Small intestine (tissue), 7 donors: ENCODE results near the gene CLPTM1L. TPM values are rescaled to one million over a fixed set of nuclear protein-coding genes. Genes with fewer than 3 reads are reported as not detected.
A peak's percentile ranks its signal among the peaks of the same experiment; 100 is the strongest.

ENCODE experiments used
- DNase-seq, 2 donors: peaks; one replicate each; pipeline versions ENCODE4 v3.0.0 to v3.0.0-alpha.2; 2013
- FAIRE-seq: peaks from 2 replicates; lab custom pipeline; 2012; peaks lifted over from hg19 to GRCh38; lab: Jason Lieb, UNC
- H3K27ac ChIP-seq, 3 donors: one replicate each; pipeline ENCODE4 v1.5.1; 2013; ENCODE audit warnings: low read length in 2 of 3, mild to moderate bottlenecking in 2 of 3, control low read depth in 1 of 3, inconsistent platforms in 1 of 3, low read depth in 1 of 3, moderate library complexity in 1 of 3
- H3K27me3 ChIP-seq, 3 donors: one replicate each; pipeline ENCODE4 v1.6.1; 2013; ENCODE audit warnings: low read length in 3 of 3, inconsistent platforms in 1 of 3; ENCODE audit not compliant: control insufficient read depth in 3 of 3, insufficient read depth in 3 of 3
- H3K36me3 ChIP-seq, 3 donors: one replicate each; pipeline ENCODE4 v1.6.1; 2013; ENCODE audit warnings: low read length in 3 of 3, inconsistent platforms in 1 of 3, low read depth in 1 of 3, mild to moderate bottlenecking in 1 of 3, moderate library complexity in 1 of 3; ENCODE audit not compliant: control insufficient read depth in 3 of 3, insufficient read depth in 2 of 3
- H3K4me1 ChIP-seq, 3 donors: one replicate each; pipeline ENCODE4 v1.6.1; 2013; ENCODE audit warnings: low read length in 2 of 3, inconsistent platforms in 1 of 3, low read depth in 1 of 3, mild to moderate bottlenecking in 1 of 3, moderate library complexity in 1 of 3; ENCODE audit not compliant: control insufficient read depth in 3 of 3, insufficient read depth in 2 of 3
- H3K4me3 ChIP-seq, 3 donors: one replicate each; pipeline ENCODE4 v1.5.1; 2013; ENCODE audit warnings: low read length in 3 of 3, control low read depth in 1 of 3, inconsistent platforms in 1 of 3, low read depth in 1 of 3, mild to moderate bottlenecking in 1 of 3, moderate library complexity in 1 of 3
- H3K9me3 ChIP-seq, 2 donors: one replicate each; pipeline ENCODE4 v1.6.1; 2013; ENCODE audit warnings: low read depth in 1 of 2, low read length in 1 of 2; ENCODE audit not compliant: control insufficient read depth in 2 of 2, insufficient read depth in 1 of 2
- WGBS, 3 donors: extraction: QIAGEN DNeasy Blood & Tissue Kit; methylation state at CpG; one replicate each; pipeline ENCODE4 v1.1.7; 2013; 5-methylcytosine and 5-hydroxymethylcytosine counted together
- polyA plus RNA-seq, 4 donors: library from polyadenylated mRNA; stranded (reverse) in 3 of 4; unstranded in 1 of 4; fragments of 200-250 nt in 3 of 4; fragments of 120-200 nt in 1 of 4; gene quantifications; one replicate each; pipeline versions ENCODE4 v1.2.1 to v1.2.3, GENCODE V29; 2013
- donor health status: healthy with polysubstance abuse.
- donor health status: control.
- donor health status: control.
- donor health status: Bipolar disorder and iron deficiency.
- donor health status: healthy.

CLPTM1L gene
- polyA plus RNA-seq, 4 donors, result 45.8 to 99.7 (median 75.6) TPM

DNA sequence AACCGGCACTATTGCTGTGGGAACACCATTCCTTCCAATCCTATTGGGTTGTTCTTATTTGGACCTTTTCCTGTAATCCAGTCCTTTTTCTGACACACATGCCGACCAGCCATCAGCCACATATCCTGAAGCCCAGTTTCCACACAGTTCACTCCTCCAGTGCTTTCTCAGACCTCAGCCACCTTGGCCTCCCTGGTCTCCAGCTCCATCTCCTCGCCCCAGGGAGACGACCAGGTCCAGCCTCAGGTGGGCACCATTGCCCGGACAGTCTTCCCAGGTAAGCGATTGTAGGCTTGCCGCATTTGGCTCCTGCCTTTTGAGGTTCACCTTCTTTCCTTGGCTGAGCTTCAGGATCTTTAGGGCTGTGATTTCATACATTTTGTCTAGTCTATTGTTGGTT is 34.8 kb downstream of the CLPTM1L start:
- Histone ChIP-seq H3K4me3 (no peak overlapping the region), H3K27ac (no peak overlapping the region), H3K9me3 (peaks cover 0 to 13% of the 10 kb centered on the region in 2 donors), H3K4me1 (peaks cover 0 to 6% (median 4%) of the 10 kb centered on the region in 3 donors), H3K27me3 (no peaks in the 10 kb centered on the region), H3K36me3 (no peaks in the 10 kb centered on the region)
- 93 to 97% (median 94%) methylated on average over 7 of the region's 7 CpGs for WGBS, 3 donors
- DNase-seq, result no peak
- no peak for FAIRE-seq

DNA sequence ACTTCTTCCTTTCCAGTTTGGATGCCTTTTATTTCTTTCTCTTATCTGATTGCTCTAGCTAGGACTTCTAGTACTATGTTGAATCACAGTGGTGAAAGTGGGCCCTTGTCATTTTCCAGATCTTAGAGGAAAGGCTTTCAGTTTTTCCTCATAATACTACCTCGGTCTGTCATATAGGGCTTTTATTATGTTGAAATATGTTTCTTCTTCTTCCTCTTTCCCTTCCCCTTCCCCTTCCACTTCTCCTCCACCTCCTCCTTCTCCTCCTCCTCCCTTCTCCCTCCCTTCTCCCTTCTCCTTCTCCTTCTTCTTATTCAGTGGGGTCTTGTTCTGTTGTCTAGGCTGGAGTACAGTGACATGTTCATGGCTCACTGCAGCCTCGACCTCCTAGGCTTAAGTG is 40.9 kb downstream of the CLPTM1L start:
- Histone ChIP-seq H3K9me3 (no peaks in the 10 kb centered on the region), H3K4me3 (no peak overlapping the region), H3K4me1 (no peaks in the 10 kb centered on the region), H3K36me3 (no peaks in the 10 kb centered on the region), H3K27ac (no peak overlapping the region), H3K27me3 (peaks cover 0 to 3% (median 0%) of the 10 kb centered on the region in 3 donors)
- peak; percentile 49 for FAIRE-seq
- WGBS, 3 donors, result 72 to 89% (median 88%) methylated on average over 2 of the region's 2 CpGs
- DNase-seq, result no peak

GRCh38 chr5:1302258-1302657 is 42.6 kb downstream of the CLPTM1L start:
- H3K27me3 ChIP-seq, result peaks cover 0 to 3% (median 0%) of the 10 kb centered on the region in 3 donors
- H3K36me3 ChIP-seq, result no peaks in the 10 kb centered on the region
- H3K27ac ChIP-seq, result no peak overlapping the region
- no peak overlapping the region for H3K4me3 ChIP-seq
- H3K4me1 ChIP-seq, result no peaks in the 10 kb centered on the region
- FAIRE-seq, result no peak
- no peaks in the 10 kb centered on the region for H3K9me3 ChIP-seq
- 88 to 97% (median 93%) methylated on average over 2 of the region's 2 CpGs for WGBS, 3 donors
- DNase-seq, result no peak

- WGBS, 3 donors, result 89 to 94% (median 89%) methylated on average over 20 of the region's 20 CpGs
- DNase-seq (no peak), FAIRE-seq (no peak)
- H3K9me3 ChIP-seq, result no peaks in the 10 kb centered on the region
- H3K27ac ChIP-seq, result no peak overlapping the region
- no peaks in the 10 kb centered on the region for H3K4me1 ChIP-seq
- H3K4me3 ChIP-seq, result no peak overlapping the region
- no peaks in the 10 kb centered on the region for H3K36me3 ChIP-seq
- H3K27me3 ChIP-seq, result peaks cover 0 to 6% (median 5%) of the 10 kb centered on the region in 3 donors
Measured at GRCh38 chr5:1300581-1301083, 44.3 kb downstream of the CLPTM1L start.

- WGBS, 3 donors, result 79 to 83% (median 83%) methylated on average over 16 to 17 of the region's 17 CpGs
- FAIRE-seq, result no peak
- H3K4me1 ChIP-seq, result peaks cover 0 to 3% (median 0%) of the 10 kb centered on the region in 3 donors
- no peak for DNase-seq
- H3K9me3 ChIP-seq, result no peaks in the 10 kb centered on the region
- peaks cover 0 to 9% (median 5%) of the 10 kb centered on the region in 3 donors for H3K27me3 ChIP-seq
- H3K4me3 ChIP-seq, result no peak overlapping the region
- H3K27ac ChIP-seq, result no peak overlapping the region
- no peaks in the 10 kb centered on the region for H3K36me3 ChIP-seq
Measured at GRCh38 chr5:1299961-1300360, 44.9 kb downstream of the CLPTM1L start.

DNA sequence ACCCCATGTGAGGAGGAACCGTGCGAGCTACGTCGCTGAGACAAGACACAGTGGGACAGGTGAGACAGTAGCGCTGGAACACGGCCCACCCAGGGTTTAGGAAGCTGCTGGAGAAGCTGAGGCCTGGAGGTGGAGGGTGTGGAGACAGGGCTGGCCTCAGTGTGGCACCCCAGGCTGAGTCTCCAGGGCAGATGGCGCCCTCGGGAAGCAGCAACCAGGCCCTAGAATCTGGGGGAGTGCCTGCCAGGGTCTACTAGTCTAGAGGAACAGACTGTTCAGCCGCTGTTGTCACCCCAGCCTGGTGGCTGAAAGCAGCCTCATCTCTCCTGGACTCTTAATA is 45.4 kb downstream of the CLPTM1L start:
- Histone ChIP-seq H3K9me3 (no peaks in the 10 kb centered on the region), H3K36me3 (no peaks in the 10 kb centered on the region), H3K27me3 (peaks cover 0 to 9% (median 5%) of the 10 kb centered on the region in 3 donors), H3K4me1 (peaks cover 0 to 3% (median 3%) of the 10 kb centered on the region in 3 donors), H3K4me3 (no peak overlapping the region), H3K27ac (no peak overlapping the region)
- DNase-seq, result no peak
- no peak for FAIRE-seq
- WGBS, 3 donors, result 89 to 92% (median 91%) methylated on average over 9 of the region's 9 CpGs

GRCh38 chr5:1298723-1299510 is 46.0 kb downstream of the CLPTM1L start:
- 85 to 91% (median 89%) methylated on average over 33 of the region's 33 CpGs for WGBS, 3 donors
- FAIRE-seq (no peak), DNase-seq (no peak)
- peaks cover 0 to 7% (median 3%) of the 10 kb centered on the region in 3 donors for H3K4me1 ChIP-seq
- H3K4me3 ChIP-seq, result no peak overlapping the region
- H3K27ac ChIP-seq, result no peak overlapping the region
- H3K9me3 ChIP-seq, result no peaks in the 10 kb centered on the region
- H3K36me3 ChIP-seq, result no peaks in the 10 kb centered on the region
- peaks cover 0 to 9% (median 5%) of the 10 kb centered on the region in 3 donors for H3K27me3 ChIP-seq

DNA sequence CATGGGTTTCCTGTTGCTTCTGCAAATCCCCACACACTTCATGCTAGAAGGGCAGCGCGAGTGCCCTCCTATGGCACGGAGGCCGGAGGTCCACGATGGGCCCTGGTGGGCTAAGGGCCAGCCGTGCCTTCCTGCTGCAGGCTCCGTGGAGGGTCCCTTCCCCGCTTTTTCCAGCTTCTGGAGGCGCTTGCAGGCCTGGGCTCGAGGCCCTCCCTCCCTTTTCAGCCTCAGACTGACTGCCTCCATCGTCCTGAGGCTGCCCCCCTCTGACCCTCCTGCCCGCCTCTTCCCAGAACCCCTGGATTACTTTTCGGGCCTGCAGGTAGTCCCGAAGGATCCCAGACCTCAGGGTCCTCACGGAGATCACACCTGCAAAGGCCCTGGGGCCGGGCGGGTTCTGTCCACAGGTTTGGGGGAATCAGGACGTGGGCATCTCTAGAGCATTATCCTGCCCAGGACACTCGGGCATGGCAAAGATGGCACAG is 46.8 kb downstream of the CLPTM1L start:
- H3K9me3 ChIP-seq, result no peaks in the 10 kb centered on the region
- DNase-seq, result no peak
- WGBS, 3 donors, result 90 to 92% (median 91%) methylated on average over 18 to 19 of the region's 19 CpGs

More for the DNA sequence above, 46.8 kb downstream of the CLPTM1L start:
- Histone ChIP-seq H3K4me3 (no peak overlapping the region), H3K27me3 (peaks cover 3 to 9% (median 5%) of the 10 kb centered on the region in 3 donors), H3K36me3 (no peaks in the 10 kb centered on the region), H3K4me1 (peaks cover 0 to 7% (median 3%) of the 10 kb centered on the region in 3 donors), H3K27ac (no peak overlapping the region)
- no peak for FAIRE-seq
